Superior temporal gyrus (tissue), 1 donor: Measurements from ENCODE around the gene SPCS3.
"Not testable (repeated sequence)": the region's sequence is repeated elsewhere in the genome, so short reads cannot be mapped to it uniquely, and the experiment has no call there.

Source experiments
- DNase-seq: peaks from one replicate; pipeline ENCODE4 v3.0.0-alpha.2; 2016; ENCODE audit errors: extremely low spot score

The SPCS3 gene

DNA sequence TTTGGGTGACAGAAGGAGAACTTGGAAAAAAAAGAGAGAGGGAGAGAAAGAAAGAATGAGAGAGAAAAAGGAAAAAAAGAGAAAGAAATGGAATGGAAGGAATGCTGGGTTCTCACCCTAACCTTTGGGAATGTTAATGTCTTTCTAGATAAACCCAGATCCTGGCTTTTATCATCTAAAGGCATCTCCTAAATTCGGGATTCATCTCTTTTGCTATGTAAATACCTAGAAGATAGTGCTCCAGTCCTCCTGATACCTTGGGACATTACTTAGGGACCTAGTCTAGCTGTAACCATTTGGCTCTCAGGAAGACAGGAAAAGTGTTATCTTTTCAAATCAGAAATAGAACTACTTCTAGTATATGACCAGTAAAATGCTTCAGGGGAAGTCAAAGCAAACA, 15.8 kb upstream of the SPCS3 start:
- DNase-seq = no peak

DNA sequence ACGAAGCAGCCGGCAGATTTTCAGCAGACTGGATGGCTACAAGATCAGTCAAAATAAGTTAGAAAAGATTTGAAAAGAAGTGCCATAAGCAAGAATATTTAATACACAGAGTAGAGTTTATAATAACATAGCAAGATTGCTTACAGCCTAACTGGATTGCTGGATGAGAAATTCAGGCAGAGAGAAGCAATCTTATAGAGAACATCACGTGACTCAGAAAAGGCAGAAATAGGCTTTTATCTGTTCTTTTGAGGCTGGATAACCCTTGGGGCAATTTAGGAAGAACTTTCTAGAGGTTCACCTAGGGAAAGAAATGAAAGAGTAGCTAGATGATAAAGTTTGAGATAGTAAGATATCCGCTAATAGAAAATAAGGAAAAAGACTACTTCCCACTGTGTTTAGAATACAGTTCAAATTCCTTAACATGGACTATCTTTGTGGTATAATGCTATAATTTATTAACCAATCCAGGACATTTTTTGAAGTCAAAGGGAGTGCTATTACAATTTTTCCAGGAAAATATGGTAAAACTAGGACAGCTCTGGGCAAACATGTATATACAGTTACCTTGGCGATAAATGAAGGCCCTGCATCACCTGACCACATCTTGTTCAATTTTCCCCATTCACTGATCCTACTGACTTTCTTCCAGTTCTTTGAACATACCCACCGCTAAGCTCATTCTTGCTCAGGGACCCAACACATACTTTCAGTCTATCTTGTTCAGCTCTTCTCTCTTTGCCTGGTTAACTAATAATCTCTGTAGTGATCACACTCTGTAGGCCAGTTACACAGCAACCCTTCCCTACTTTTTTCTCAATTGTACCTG, 12.7 kb upstream of the SPCS3 start:
- DNase-seq = no peak

DNA sequence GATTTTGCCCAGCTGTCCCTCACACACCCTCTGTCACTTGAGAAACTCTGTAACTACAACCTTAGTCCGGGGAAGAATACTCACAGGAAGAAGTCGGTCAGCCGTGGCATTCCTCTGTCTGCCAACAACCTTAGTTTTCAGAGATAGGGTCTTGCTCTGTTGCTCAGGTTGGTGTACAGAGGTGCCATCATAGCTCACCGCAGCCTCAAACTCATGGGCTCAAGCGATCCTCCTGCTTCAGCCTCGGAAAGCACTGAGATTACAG, 12.2 kb upstream of the SPCS3 start:
- DNase-seq = no peak

DNA sequence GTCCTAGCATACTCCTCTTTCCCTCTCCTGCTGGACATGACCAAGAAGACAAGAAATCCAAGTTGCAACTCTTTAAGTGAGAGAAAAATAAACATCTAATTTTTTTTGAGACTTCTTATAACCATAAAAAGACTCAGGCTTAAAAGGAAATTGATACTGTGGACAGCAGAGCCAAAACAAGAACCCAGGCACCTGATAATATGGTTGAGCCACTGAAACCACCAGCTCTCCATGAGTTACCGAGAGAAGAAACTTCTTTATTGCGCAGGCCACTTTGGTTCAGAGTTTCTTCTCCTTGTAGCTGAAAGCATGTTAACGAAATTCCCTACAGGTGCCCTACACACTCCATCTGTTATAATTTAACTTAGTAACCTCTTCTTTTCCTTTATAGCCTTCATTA, 11.3 kb upstream of the SPCS3 start:
- DNase-seq = no peak

DNA sequence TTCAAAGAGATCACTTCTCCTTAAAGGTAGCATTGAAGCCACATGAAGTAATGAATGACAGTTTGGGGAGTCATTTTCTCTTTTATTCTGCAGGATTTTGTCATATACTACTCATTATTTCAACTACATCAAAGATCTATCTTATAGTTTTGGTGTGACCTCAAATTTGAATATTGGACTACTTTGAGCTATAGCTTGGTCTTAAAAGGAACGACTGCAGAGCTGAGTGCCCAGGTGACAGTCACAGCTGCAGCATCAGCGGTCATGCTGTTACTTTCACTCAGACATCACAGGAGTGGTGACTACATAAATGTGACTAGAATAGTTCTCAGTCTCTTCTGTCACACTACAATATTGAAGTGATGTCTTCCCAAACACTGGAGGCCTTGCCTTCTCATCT, 10.7 kb upstream of the SPCS3 start:
- no peak for DNase-seq

DNA sequence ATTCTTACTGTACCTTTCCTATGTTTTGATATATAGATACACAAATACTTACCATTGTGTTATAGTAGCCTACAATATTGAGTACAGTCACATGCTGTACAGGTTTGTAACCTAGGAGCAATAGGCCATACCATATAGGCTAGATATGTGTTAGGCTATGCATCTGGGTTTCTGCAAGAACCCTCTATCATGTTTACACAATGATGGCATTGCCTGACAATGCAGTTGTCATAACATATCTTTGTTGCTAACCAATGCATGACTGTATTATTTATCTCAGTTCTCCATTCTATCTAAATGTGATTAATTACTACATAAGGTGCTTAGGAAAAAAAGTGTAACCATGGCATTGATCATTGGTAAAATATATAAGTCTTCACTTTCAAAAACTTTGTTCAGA, 10.0 kb upstream of the SPCS3 start:
- no peak for DNase-seq

DNA sequence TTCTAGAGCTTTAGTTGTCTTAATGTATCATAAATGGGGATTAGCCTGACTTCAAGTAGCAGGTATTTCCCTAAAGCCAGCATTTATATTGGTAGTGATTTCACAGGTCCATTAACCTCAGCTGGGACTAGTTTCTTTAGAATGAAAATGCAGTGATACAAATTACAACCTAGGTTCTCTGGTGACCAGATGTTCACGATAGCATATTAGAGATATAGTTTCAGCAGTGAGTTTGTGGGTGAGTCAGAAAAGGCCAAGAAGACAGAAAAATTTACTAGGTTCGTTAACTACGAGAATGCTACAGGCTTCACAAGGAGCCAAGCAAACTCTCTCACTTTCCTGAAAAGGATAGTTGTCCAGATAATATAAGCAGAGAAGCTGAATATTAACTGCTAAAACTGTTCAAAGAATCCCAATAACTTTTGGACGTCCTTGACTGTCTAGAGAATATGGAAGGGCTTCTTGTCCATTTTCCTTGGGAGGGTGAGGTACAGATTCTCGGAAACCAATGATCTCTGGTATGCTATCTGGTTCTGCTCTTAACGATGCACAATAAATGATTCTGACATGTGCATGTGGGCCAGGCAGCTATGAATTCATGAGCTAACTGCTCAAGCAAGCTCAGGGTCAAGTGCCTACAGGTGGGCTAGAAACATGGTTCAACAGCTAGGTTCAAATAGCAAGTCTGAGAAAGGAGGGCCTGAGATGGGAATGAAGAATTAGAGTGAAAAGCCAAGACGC, 6.0 kb upstream of the SPCS3 start:
- DNase-seq = no peak

DNA sequence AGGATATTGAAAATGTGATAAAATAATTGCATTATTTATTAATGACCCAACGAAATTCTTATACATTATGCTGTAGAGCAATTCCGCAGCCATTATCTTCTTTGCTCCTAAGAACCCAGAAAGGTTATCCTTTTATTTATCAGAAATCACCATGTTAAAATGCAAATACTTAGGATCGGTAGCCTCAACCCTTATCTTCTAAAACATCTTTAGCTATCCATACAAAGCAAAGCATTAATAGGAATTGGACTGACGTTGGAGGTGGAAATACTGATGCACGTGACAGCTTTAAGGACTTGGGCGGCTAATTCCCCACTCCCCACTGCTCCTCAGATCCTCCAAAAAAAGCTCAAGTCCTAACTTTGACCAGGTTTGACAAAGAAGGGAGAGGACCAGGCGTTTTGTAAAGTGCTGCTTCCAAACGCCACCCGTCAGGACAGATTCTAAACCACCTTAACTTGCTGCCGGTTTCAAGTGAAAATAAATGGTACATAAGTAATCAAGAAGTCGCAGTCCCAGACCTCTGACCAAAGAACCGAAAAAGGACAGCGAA, 539 bp upstream of the SPCS3 start:
- no peak for DNase-seq

DNA sequence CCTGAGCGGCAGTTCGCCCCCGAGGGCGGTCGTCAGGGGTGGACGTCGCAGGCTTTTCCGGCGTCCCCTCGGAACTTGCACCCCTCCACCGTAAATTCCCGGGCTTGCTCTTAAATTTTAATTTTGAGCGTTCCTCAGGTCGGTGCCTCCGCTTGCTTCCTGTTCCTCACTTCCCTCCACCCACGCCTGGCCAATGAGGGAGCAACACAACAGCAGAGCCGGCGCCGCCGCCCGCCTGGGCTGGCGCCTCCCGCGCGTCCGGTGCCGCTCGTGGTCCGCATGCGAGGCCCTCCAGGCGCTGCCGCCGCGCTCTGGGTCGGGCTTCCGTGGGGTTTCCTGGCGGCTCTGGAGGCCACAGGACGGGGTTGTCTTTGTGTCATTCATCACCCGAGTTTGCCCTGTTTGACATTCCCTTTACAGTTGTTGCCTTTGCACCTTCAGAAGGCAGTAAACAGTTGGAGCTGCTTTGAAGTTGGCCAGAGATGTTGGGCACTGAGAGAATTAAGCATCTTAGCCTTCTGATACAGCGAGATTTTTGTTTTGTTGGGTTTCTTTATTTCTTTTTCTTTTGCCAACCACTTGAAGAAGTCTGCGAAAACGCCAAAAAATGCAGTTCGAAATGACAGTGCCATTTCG, 692 bp downstream of the SPCS3 start:
- peak; percentile 82 for DNase-seq

DNA sequence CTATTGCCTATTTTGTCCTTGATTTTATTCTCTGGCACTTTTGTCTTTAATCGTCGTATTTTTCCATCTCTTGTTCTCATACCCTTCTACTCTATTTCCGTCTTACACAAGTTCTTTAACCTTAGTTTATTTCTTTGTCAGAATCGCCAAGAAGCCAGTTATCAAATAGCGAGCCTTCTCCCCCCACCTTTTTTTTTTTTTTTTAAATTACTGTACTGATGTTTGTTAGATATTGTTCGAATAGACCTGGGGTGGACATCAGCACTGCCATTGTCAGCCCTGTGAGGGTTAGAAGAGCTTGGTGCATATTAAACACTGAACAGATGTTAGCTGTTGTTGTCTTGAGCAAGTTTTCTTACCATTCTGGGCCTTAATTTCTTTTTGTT, 1.2 kb downstream of the SPCS3 start:
- no peak for DNase-seq

DNA sequence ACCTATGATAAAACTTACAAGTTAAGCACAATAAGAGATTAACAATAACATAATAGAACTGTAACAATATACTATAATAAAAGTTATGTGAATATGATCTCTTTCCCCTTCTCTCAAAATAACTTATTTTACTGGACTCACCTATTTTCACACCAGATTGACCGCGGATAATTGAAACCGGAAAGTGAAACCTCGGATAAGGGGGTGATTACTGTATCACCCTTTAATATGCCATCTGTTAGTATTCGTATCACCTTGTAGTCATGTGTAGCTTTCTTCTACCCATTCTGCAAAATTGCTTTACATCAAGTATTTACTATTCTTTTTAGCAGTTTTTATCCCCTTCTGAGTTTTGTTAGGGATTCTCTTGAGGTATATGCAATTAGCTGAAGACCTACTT, 1.8 kb downstream of the SPCS3 start:
- DNase-seq = no peak

DNA sequence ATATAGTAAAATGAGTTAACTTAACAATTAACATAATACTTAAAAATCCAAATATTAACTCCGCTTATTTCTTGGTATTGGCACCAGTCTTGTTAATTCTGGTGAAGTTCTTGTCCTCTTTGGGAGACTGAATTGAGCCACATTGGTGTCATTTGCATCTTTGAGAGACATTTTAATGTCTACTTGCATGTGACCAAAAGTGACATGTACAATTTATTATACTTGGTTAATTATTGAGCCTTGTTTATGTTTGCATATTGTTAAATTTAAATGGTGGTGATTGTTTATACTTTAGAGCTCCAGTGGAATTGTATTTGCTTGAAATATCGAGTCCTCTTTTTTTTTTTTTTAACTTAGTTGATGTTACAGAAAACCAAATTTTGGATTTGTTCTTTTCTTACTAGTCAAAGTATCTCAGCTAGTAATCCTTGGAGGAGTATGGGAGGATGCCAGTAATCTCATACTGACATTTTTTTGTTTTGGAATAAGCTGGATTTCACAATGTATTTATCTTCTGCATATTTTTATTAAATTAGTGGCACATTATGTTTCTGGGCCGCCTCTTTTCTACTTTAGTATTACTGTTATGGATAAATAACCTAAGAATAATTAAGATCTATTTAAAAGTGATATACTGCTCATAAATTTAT, 3.9 kb downstream of the SPCS3 start:
- no peak for DNase-seq

DNA sequence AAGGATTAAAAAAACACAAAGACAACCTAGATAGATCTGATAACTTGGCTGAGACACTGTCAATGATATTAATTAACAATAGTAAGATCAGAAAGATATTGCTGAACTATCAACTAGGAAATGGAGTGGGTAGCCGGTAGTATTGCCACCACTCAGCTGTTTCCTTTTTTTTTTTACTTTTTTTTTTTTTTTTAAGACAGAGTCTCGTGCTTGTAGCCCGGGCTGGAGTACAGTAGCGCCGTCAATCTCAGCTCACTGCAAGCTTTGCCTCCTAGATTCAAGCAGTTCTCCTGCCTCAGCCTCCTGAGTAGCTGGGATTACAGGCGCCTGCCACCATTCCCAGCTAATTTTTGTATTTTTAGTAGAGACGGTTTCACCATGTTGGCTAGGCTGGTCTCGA, 5.1 kb downstream of the SPCS3 start:
- DNase-seq = not testable (repeated sequence)

DNA sequence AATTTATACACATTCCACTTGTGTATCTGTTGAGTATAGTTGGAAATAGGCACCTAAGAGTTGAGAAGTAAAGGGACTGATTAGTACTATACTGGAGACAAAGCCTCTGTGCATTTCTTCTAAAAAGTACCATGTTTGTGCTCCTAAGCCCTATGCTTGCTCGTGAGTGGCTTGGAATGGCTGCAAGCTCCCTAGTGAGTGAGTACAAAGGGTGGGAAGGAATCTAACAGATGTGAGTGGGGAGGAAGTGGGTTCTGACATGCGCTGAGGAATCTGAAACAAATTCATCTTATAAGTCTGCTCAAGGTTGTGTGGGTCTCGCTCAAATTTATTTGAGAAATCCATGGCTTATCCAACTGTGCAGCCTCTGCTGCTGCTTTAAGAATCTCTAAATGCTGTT, 13.3 kb downstream of the SPCS3 start:
- DNase-seq = no peak

DNA sequence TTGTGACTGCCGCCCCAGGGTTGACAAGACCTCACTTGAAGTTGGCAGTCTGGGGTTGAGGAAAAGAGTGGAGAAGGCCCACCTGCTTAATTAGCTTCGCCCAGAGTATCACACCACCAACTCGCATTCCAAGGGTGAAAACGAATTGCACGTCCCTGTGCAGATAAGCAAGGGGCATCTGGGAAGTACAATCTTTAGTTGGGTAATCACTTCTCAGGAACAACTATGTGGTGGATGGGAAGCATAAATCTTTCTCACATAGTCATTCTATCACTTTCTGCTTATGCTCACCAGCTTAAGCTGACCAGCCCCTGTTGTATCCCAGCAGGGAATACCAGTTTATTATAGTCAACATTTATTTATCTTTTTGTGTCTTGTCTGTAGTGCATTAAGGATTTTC, 14.3 kb downstream of the SPCS3 start:
- no peak for DNase-seq

DNA sequence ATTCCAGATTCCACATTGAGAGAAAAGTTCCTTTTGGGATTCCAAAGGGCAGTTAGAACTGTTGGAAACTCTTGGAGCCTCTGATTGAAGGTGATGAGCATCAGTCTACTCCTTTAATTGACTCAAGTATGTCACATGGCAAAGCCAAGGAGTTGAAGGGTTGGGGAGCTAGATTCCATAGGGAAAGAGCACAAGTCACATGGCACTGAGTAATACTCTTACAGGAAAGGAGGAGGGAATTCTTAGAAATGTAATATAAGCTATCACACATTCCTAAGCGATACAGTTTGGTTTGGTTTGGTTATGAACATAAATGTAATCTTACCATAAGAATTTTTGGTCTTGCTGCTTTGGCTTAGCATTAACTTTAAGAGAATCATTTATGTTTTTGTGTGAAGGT, 15.7 kb downstream of the SPCS3 start:
- no peak for DNase-seq

DNA sequence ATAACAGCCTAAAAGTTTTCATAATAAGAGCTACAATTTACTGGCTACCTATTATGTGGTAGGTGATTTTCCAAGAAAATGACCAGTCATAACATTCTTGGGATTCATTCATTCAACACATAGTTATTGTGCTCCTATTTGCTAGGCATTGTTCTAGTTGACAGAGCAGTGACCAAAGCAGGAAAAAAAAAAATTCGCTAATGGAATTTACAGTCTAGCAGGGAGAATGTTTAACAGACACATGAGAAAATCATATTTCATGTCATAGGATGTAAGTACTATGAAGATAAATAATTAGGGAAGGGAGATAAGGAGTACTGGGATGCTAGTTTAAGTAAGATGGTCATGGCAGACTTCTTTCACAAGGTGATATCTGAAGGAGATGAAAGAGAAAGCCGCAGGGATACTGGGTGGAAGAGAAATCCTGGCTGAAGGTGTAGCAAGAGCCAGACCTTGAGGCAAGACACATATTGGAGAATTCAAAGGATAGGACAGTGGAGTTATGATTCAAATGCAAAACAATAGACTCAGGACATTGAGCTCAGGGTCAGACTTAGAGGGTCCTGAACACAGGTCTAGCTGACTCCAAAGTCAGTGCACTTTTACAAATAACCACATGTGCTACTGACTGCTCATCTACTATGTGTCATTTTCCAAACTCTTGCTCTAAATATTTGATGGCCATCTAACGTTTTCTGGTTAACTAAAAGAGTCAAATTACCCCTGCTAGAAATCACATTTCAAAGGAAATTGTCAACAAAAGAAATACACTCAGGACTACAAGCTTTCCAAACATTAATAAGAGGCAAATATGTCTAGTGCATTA, 20.4 kb downstream of the SPCS3 start:
- no peak for DNase-seq

DNA sequence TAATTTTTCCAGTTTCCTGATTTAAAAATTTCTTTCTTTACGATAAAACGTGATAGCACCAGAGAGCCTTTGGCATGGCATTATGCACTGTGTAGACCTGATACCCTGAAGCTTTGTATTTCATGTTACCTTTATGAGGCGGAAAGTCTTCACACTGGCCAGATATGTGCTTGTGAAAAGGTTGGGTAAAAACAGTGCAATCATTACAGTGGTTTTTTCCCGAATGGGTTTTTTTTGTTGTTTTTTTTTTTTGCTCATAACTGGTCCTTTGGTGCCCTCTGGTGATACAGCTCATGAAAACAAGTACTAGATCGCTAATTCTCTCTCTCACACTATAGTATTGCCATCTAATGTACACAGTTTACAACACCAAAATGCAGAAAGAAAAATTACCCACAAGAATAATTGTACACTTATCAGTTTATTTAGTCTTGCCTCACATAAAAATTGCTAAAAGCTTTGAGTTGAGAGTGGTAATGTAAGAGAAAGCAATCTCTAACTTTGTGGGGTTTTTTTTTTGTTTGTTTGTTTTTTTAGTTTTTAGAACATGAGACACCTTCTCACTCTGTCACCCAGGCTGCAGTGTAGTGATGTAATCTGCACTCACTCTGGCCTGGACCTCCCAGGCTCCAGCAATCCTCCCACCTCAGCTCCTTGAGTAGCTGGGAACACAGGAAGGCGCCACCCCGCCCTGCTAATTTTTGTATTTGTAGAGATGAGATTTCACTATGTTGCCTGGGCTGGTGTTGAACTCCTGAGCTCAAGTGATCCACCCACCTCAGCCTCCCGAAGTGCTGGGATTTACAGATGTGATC, 21.3 kb downstream of the SPCS3 start:
- peak; percentile 86 for DNase-seq

DNA sequence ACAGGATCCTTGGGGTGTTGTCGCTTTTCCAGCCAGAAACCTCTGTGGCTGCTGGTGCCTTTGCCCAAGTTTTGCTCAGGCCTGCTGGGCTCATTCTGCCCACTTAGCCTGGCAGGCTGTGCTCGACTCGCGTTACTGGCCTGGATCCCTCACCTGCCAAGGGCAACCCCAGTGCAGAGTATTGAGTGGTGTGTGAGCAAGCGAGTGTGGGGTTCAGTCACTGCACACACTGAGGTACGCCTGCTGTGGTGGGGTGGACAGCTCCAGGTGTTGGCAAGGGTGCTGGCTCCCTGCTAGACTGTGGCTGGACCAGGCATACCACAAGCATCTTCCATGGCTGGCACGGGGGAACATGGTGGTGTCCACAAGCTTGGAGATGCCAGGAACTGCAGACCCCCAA, 22.6 kb downstream of the SPCS3 start:
- no peak for DNase-seq

DNA sequence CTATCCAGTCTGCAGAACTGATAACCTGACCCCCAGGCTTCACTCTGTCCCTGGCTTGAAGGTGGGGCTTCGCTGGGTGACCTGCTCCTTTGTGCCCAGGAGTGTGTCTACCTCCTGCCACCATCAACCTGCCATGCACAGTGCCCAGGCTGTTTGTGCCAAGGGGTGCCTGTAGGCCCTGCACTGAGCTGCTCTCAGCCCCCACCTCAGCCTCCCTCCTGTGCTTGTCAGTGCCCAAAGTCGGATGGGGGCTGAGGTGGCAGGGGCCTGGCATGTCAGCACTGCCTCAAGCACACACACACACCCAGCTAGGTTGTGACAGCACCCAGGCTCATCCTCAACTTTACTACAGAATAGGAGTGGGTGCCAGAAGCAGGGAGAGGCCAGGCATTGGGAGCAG, 23.5 kb downstream of the SPCS3 start:
- DNase-seq = no peak

DNA sequence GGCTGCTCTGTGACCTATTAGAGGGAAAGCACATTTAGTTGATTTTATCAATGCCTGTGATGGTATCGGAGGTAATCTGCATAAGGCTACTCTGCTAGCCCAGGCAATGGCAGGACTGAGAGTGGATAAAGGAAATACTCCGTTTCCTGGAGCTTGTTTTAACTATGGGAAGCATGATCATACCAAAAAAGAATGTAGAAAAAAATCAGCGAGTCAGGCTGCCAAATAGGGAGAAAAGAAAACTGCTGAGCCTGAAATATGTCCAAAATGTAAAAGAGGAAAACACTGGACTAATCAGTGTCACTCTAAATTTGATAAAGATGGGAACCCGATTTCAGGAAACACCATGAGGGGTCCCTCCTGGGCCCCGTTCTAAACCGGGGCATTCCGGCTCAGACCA, 25.6 kb downstream of the SPCS3 start:
- not testable (repeated sequence) for DNase-seq
